ENCODE data around the gene MYO1C.

DNA sequence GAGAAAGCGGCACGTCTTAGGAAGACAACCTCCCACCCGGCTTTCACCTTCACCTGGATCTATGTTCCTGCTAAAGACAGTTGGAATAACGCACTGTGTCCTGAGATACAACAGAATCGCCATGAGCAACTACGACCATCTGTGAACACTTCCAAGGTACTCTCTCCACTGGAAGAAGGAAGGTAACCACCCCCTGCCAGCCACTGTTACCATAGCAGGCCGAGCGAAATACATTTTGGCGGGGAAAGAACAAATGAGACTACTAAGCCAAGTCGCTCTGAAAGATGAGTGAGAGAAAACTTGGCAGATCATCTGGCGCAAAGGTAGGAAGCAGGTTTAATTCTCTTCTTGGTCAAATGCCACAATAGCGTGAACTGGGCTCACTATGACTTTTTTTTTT is 46.3 kb downstream of the MYO1C start:
- TF ChIP-seq, protein P1, sequence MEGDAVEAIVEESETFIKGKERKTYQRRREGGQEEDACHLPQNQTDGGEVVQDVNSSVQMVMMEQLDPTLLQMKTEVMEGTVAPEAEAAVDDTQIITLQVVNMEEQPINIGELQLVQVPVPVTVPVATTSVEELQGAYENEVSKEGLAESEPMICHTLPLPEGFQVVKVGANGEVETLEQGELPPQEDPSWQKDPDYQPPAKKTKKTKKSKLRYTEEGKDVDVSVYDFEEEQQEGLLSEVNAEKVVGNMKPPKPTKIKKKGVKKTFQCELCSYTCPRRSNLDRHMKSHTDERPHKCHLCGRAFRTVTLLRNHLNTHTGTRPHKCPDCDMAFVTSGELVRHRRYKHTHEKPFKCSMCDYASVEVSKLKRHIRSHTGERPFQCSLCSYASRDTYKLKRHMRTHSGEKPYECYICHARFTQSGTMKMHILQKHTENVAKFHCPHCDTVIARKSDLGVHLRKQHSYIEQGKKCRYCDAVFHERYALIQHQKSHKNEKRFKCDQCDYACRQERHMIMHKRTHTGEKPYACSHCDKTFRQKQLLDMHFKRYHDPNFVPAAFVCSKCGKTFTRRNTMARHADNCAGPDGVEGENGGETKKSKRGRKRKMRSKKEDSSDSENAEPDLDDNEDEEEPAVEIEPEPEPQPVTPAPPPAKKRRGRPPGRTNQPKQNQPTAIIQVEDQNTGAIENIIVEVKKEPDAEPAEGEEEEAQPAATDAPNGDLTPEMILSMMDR (IDR thresholded peaks at IDR 0.05), result no peak
- no peak for TF ChIP-seq POLR2A (IDR thresholded peaks at IDR 0.05)
